ENCODE measurements around the gene MEIOSIN. TPM values are rescaled to one million over a fixed set of nuclear protein-coding genes. Genes with fewer than 3 reads are reported as not detected.
A peak's percentile ranks its signal among the peaks of the same experiment; 100 is the strongest.
"Not testable (repeated sequence)": the region's sequence is repeated elsewhere in the genome, so short reads cannot be mapped to it uniquely, and the experiment has no call there.

MEIOSIN gene, protein sequence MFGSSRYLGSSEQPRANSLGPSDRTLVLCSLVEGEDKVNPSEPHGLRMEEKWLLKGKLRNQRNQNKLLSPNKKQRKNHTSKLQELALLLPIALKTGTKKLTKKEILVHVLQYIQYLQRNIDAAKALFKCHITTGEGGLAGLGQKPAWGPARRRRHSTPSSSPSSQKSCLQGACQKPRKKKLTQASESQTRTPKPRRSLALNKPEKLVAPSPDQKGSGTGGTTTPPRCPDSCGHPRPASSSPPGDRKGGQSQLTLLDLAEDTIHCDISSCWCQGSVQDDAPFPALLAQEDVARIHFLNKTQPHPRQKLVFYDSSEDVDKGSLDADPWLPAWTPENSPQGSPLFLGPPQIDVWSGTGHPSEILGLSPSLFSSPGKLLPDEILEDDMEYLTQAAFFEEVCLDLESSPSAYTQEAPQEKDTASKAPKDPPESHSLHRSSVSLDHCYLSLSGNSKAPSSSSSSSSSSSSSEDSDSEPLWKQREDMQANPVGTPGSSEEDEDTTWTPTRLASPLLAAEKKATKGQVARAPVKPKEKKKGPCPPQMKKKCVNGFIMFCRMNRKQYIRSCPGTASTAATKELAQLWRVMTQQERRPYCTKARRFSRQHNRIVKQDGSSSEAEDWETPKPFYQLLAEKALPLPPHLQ
- total RNA-seq = not detected

DNA sequence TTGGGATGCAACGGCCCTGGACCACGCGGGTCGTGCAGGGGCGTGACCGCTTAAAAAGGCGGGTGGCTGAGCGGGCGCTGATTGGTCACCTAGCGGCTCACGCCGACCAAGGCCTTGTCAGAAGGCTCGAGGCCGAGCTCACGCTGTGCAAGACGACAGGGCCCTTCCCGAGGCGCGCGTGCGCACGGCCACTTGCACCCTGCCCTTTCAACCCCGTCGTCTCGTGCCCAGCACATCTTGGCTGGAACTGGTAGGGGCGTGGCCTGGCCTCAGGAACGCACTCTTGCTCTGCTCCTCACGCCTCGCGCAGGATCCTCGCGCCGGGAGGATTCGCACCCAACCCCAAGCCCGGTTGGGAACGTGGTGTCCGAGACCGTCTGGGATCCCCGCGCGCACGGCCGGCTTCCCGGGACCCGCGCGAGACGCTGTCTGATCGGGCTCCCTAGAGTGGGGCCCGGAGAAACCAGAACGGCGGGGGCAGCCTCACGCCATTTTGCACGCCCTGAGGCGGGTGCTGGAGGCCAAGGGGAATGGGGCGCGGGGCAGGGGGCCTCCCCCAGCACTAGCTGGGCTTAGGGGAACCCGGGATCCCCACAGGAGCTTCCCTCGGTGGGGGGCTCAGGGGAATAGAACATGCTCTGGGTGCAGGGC lies at the start of gene MEIOSIN:
MEIOSIN (plus strand) TSS at position 280 of the 651 bp plus-strand sequence. CDS start 1,938 bp downstream, outside the sequence.
- Mint-ChIP-seq H3K27ac (no peak within 1 kb of the TSS), H3K27me3 (no peaks in the 10 kb centered on the region), H3K4me3 (no peak within 1 kb of the TSS), H3K36me3 (peaks cover 3% of the 10 kb centered on the region), H3K4me1 (ENCODE audit: low read depth) (peaks cover 16% of the 10 kb centered on the region), H3K9me3 (no peaks in the 10 kb centered on the region)
- intact Hi-C loops (cut with micrococcal nuclease) = no loop called here
- DNase-seq = no peak
- ChIA-PET CTCF (no interaction called here), POLR2A (interaction anchor here (1.0 kb wide), 1 partner anchor 48 kb away, joined by 4 read pairs; no protein-coding TSS in a partner anchor)

DNA sequence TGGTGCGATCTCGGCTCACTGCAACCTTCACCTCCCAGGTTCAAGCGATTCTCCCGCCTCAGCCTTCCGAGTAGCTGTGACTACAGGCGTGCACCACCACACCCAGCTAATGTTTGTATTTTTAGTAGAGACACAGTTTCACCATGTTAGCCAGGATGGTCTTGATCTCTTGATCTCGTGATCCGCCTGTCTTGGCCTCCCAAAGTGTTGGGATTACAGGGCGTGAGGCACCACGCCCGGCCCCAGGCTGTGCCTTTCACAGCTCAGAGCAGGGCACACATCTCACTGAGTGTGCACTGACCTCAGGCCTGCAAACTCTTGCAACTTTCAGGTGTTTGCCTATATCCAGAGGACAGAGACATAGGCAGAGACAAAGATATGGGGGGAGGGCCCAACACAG lies 48.2 kb upstream of the MEIOSIN start:
- CTCF ChIA-PET = interaction anchor here (1.0 kb wide), 1 partner anchor 18 kb away, joined by 3 read pairs; no protein-coding TSS in a partner anchor
- DNase-seq; intact Hi-C loops (cut with micrococcal nuclease); H3K4me3 Mint-ChIP-seq; H3K27me3 Mint-ChIP-seq; H3K9me3 Mint-ChIP-seq; H3K27ac Mint-ChIP-seq; H3K4me1 Mint-ChIP-seq (ENCODE audit: low read depth): not testable (repeated sequence)
- H3K36me3 Mint-ChIP-seq = peaks cover 42% of the 10 kb centered on the region
- POLR2A ChIA-PET = interaction anchor here (1.5 kb wide), 1 partner anchor 32 kb away, joined by 3 read pairs; no protein-coding TSS in a partner anchor

- CTCF ChIA-PET = interaction anchor here (0.6 to 0.9 kb wide), 2 partner anchors 8 to 10 kb away, joined by 3 to 4 read pairs; no protein-coding TSS in a partner anchor
- H3K4me1 Mint-ChIP-seq (ENCODE audit: low read depth) = peaks cover 11% of the 10 kb centered on the region
- intact Hi-C loops (cut with micrococcal nuclease) = no loop called here
- H3K9me3 Mint-ChIP-seq = no peaks in the 10 kb centered on the region
- no peaks in the 10 kb centered on the region for H3K27me3 Mint-ChIP-seq
- H3K27ac Mint-ChIP-seq = no peak overlapping the region
- no peak for DNase-seq
- peaks cover 45% of the 10 kb centered on the region for H3K36me3 Mint-ChIP-seq
- POLR2A ChIA-PET = no interaction called here
- H3K4me3 Mint-ChIP-seq = no peak overlapping the region
Measured at GRCh38 chr19:45687599-45687998, 45.6 kb upstream of the MEIOSIN start.

GRCh38 chr19:45691516-45692186 lies 41.6 kb upstream of the MEIOSIN start, which contains the start of gene SNRPD2:
Gene SNRPD2, minus strand, starts transcription at chr19:45691953. Its CDS starts 65 bp downstream, at chr19:45691888.
- DNase-seq = peak; percentile 96
- H3K27ac Mint-ChIP-seq = peak within 1 kb of the TSS; percentile 94
- H3K27me3 Mint-ChIP-seq = no peaks in the 10 kb centered on the region
- no peaks in the 10 kb centered on the region for H3K9me3 Mint-ChIP-seq
- intact Hi-C loops (cut with micrococcal nuclease) = loop anchor here (1.0 to 5.0 kb wide), 10 partner anchors 10 to 513 kb away; partner anchors contain the start of genes BLOC1S3, FBXO46, GIPR and OPA3
- H3K4me3 Mint-ChIP-seq = peak within 1 kb of the TSS; percentile 97
- H3K4me1 Mint-ChIP-seq (ENCODE audit: low read depth) = peaks cover 20% of the 10 kb centered on the region
- ChIA-PET POLR2A (interaction anchor here (0.6 to 4.1 kb wide), 16 partner anchors 10 to 251 kb away, joined by 3 to 31 read pairs (median 4); partner anchors contain the start of genes FBXO46 and SIX5), CTCF (interaction anchor here (0.6 to 7.3 kb wide), 24 partner anchors 10 to 1098 kb away, joined by 3 to 77 read pairs (median 4); partner anchors contain the start of genes DACT3, FBXO46 and SIX5)
- peaks cover 43% of the 10 kb centered on the region for H3K36me3 Mint-ChIP-seq

DNA sequence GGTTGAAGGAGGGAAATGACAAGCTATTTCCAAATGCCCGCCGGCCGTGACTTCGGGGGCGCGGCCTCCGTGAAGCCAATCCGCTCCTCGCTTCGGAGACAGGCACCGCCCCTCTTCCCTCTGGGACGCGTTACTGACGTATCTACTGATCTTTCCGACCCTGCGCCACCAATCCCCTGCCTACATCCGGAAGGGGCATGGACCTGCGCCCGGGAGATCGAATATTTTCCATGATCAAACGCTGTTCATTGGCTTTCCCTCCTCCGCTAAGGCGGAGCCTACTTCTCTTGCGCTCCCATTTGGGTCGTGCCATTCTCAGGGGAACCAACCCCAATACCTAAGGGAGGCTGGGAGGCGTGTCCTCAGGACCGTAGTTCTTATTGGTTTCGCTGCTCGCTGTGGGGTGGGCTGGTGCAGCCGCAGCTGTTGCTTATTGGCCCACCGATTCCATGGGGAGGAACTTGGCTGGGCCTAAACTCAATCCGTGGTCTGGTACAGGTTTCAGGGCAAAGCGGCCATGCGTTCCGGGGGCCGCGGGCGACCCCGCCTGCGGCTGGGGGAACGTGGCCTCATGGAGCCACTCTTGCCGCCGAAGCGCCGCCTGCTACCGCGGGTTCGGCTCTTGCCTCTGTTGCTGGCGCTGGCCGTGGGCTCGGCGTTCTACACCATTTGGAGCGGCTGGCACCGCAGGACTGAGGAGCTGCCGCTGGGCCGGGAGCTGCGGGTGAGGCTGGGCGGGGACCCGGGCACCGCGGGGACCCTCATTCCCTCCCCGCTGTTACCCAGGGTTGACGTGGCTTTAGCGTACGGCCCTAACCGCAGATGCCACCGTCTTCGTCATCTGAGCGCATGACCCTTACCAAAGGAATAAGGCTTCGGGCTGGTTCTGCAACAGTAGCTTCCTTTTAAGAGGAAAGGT lies 40.8 kb upstream of the MEIOSIN start, which contains the start of gene QPCTL:
QPCTL (plus strand) TSS at position 480 of the 919 bp plus-strand sequence; CDS start at position 518, 38 bp downstream.
- H3K27ac Mint-ChIP-seq = peak within 1 kb of the TSS; percentile 94
- DNase-seq = peak; percentile 99
- H3K27me3 Mint-ChIP-seq = no peaks in the 10 kb centered on the region
- CTCF ChIA-PET = interaction anchor here (0.6 to 7.3 kb wide), 38 partner anchors 8 to 1098 kb away, joined by 3 to 77 read pairs (median 5); partner anchors contain the start of genes DACT3, EML2, FBXO46 and OPA3
- H3K4me1 Mint-ChIP-seq (ENCODE audit: low read depth) = peaks cover 21% of the 10 kb centered on the region
- intact Hi-C loops (cut with micrococcal nuclease) = loop anchor here (1.0 to 5.0 kb wide), 10 partner anchors 11 to 514 kb away; partner anchors contain the start of genes BLOC1S3, FBXO46, GIPR and OPA3
- H3K9me3 Mint-ChIP-seq = no peaks in the 10 kb centered on the region
- peak within 1 kb of the TSS; percentile 97 for H3K4me3 Mint-ChIP-seq
- POLR2A ChIA-PET = interaction anchor here (0.6 to 4.1 kb wide), 17 partner anchors 11 to 1245 kb away, joined by 3 to 31 read pairs (median 4); partner anchors contain the start of genes FBXO46 and SIX5
- H3K36me3 Mint-ChIP-seq = peaks cover 38% of the 10 kb centered on the region

DNA sequence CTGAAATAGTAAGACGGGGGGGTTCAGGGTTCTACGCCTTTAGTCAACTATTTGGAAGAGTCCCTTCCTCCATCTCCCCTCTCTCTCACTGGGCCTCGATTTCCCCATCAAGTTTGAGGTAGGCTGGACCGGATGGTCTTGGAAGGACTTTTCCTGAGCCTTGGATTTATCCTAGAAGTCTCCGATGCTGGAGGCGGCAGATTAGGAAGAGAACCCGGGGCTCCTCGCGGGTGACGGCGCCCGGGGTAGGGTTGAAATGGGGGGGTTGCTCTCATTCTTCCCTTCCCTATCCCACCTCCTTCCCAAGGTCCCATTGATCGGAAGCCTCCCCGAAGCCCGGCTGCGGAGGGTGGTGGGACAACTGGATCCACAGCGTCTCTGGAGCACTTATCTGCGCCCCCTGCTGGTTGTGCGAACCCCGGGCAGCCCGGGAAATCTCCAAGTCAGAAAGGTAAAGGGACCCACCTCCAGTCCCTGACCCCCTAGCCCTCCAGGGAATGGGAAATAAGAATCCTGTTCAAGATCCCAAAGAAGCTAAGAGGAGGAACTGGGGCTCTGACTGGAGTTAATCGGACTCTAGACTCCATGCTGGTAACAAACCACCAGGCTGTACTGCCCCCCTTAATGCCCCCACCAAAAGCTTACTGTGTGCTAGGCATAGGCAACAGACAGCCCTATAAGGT lies 40.0 kb upstream of the MEIOSIN start:
- intact Hi-C loops (cut with micrococcal nuclease) = loop anchor here (5.0 kb wide), 3 partner anchors 81 to 186 kb away; partner anchors contain the start of gene VASP
- POLR2A ChIA-PET = interaction anchor here (0.6 to 4.1 kb wide), 8 partner anchors 11 to 1244 kb away, joined by 3 to 31 read pairs (median 7); partner anchors contain the start of gene FBXO46
- Mint-ChIP-seq H3K9me3 (no peaks in the 10 kb centered on the region), H3K27me3 (no peaks in the 10 kb centered on the region), H3K36me3 (peaks cover 34% of the 10 kb centered on the region), H3K27ac (peak overlapping the region; percentile 94), H3K4me3 (peak overlapping the region; percentile 97), H3K4me1 (ENCODE audit: low read depth) (peaks cover 23% of the 10 kb centered on the region)
- CTCF ChIA-PET = interaction anchor here (0.7 to 7.3 kb wide), 39 partner anchors 8 to 968 kb away, joined by 3 to 77 read pairs (median 5); partner anchors contain the start of genes DACT3, EML2, FBXO46 and GIPR
- DNase-seq = peak; percentile 85

- no peaks in the 10 kb centered on the region for H3K27me3 Mint-ChIP-seq
- no peaks in the 10 kb centered on the region for H3K9me3 Mint-ChIP-seq
- no peak for DNase-seq
- ChIA-PET POLR2A (no interaction called here), CTCF (interaction anchor here (2.8 kb wide), 1 partner anchor 9 kb away, joined by 10 read pairs; the partner anchor contains the start of genes QPCTL and SNRPD2)
- intact Hi-C loops (cut with micrococcal nuclease) = no loop called here
- peaks cover 6% of the 10 kb centered on the region for H3K4me1 Mint-ChIP-seq (ENCODE audit: low read depth)
- H3K27ac Mint-ChIP-seq = no peak overlapping the region
- no peak overlapping the region for H3K4me3 Mint-ChIP-seq
- H3K36me3 Mint-ChIP-seq = peaks cover 20% of the 10 kb centered on the region
Measured at GRCh38 chr19:45701676-45702075, 31.6 kb upstream of the MEIOSIN start.

GRCh38 chr19:45705115-45705514 lies 28.1 kb upstream of the MEIOSIN start:
- Mint-ChIP-seq H3K4me3 (no peak overlapping the region), H3K9me3 (no peaks in the 10 kb centered on the region), H3K27me3 (no peaks in the 10 kb centered on the region), H3K4me1 (ENCODE audit: low read depth) (no peaks in the 10 kb centered on the region), H3K36me3 (peaks cover 22% of the 10 kb centered on the region), H3K27ac (no peak overlapping the region)
- ChIA-PET POLR2A (interaction anchor here (1.0 kb wide), 1 partner anchor 12 kb away, joined by 3 read pairs; no protein-coding TSS in a partner anchor), CTCF (interaction anchor here (1.5 to 3.3 kb wide), 3 partner anchors 12 to 25 kb away, joined by 5 to 19 read pairs (median 7); partner anchors contain the start of gene QPCTL)
- no peak for DNase-seq
- intact Hi-C loops (cut with micrococcal nuclease) = no loop called here

DNA sequence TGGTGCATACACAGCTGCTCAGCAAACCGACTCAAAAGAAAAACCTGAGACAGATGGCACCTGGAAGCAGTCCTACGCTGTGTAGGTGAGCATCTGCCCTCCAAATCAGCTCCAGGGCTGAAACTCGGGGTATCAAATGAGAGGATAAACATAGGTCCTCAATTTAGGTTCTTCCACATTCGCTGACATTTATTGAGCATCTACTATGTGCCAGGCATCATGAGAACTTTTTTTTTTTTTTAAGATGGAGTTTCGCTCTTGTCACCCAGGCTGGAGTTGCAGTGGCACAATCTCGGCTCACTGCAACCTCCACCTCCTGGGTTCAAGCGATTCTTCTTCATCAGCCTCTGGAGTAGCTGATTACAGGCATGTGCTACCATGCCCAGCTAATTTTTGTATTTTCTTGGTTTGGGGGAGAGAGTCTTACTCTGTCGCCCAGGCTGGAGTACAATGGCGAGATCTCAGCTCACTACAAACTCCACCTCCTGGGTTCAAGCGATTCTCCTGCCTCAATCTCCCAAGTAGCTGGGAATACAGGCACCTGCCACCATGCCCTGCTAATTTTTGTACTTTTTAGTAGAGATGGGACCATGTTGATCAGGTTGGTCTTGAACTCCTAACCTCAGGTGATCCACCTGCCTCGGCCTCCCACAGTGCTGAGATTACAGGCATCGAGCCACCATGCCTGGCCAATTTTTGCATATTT lies 27.4 kb upstream of the MEIOSIN start:
- ChIA-PET POLR2A (interaction anchor here (1.0 kb wide), 1 partner anchor 13 kb away, joined by 3 read pairs; no protein-coding TSS in a partner anchor), CTCF (interaction anchor here (3.3 kb wide), 1 partner anchor 12 kb away, joined by 19 read pairs; the partner anchor contains the start of gene QPCTL)
- Mint-ChIP-seq H3K27me3 (no peaks in the 10 kb centered on the region), H3K27ac (no peak overlapping the region), H3K4me1 (ENCODE audit: low read depth) (peaks cover 2% of the 10 kb centered on the region), H3K36me3 (peaks cover 26% of the 10 kb centered on the region), H3K4me3 (no peak overlapping the region), H3K9me3 (no peaks in the 10 kb centered on the region)
- intact Hi-C loops (cut with micrococcal nuclease) = no loop called here
- DNase-seq = no peak

All from activated CD4-positive, alpha-beta memory T cell treated with anti-CD3 and anti-CD28 coated beads for 36 hours (primary cell).